GM19468 (cell line): Measurements from ENCODE around the gene FOXC1.

Experiments used
- ATAC-seq: cut with Tn5 transposase; IDR thresholded peaks from one replicate; pipeline ENCODE4 v1.9.1; 2021; ENCODE audit warnings: mild to moderate bottlenecking, moderate library complexity, moderate number of reproducible peaks; ENCODE audit not compliant: unreplicated experiment; ENCODE audit errors: extremely low read depth

The FOXC1 gene

GRCh38 chr6:1581120-1581991 lies 28.4 kb upstream of the FOXC1 start:
- no peak for ATAC-seq

GRCh38 chr6:1584146-1584545 lies 25.6 kb upstream of the FOXC1 start:
- ATAC-seq: no peak

GRCh38 chr6:1584996-1585668 lies 24.6 kb upstream of the FOXC1 start:
- no peak for ATAC-seq

- ATAC-seq: no peak
Measured at GRCh38 chr6:1585669-1586049, 24.1 kb upstream of the FOXC1 start.

GRCh38 chr6:1586256-1586655 lies 23.5 kb upstream of the FOXC1 start:
- no peak for ATAC-seq

- no peak for ATAC-seq
Measured at GRCh38 chr6:1586861-1587450, 22.8 kb upstream of the FOXC1 start.

- no peak for ATAC-seq
Measured at GRCh38 chr6:1587546-1587945, 22.2 kb upstream of the FOXC1 start.

GRCh38 chr6:1587977-1588376 lies 21.7 kb upstream of the FOXC1 start:
- ATAC-seq: no peak

GRCh38 chr6:1589208-1589607 lies 20.5 kb upstream of the FOXC1 start:
- no peak for ATAC-seq

- no peak for ATAC-seq
Measured at GRCh38 chr6:1590580-1590979, 19.1 kb upstream of the FOXC1 start.

GRCh38 chr6:1591243-1591642 lies 18.5 kb upstream of the FOXC1 start:
- ATAC-seq: no peak

GRCh38 chr6:1591926-1592325 lies 17.8 kb upstream of the FOXC1 start:
- no peak for ATAC-seq

GRCh38 chr6:1592852-1593251 lies 16.9 kb upstream of the FOXC1 start:
- ATAC-seq: no peak

GRCh38 chr6:1593286-1593957 lies 16.3 kb upstream of the FOXC1 start:
- no peak for ATAC-seq

GRCh38 chr6:1593958-1594314 lies 15.8 kb upstream of the FOXC1 start:
- ATAC-seq: no peak

GRCh38 chr6:1594445-1595200 lies 15.1 kb upstream of the FOXC1 start:
- no peak for ATAC-seq

GRCh38 chr6:1595271-1596087 lies 14.2 kb upstream of the FOXC1 start:
- ATAC-seq: no peak

- ATAC-seq: no peak
Measured at GRCh38 chr6:1596088-1596852, 13.4 kb upstream of the FOXC1 start.
